Vagina (tissue), 2 donors: ENCODE measurements around the gene PDGFC. TPM values are rescaled to one million over a fixed set of nuclear protein-coding genes. Genes with fewer than 3 reads are reported as not detected.

Experiments used
- DNase-seq, 2 donors: peaks; one replicate each; pipeline ENCODE4 v3.0.0-alpha.2; 2017; ENCODE audit errors: extremely low spot score in 2 of 2
- H3K27ac ChIP-seq: fragments of 200-600 bp; sonication (generic); one replicate; pipeline ENCODE4 v1.5.1; 2019
- H3K27me3 ChIP-seq: fragments of 200-600 bp; sonication (generic); one replicate; pipeline ENCODE4 v1.5.1; 2019
- H3K36me3 ChIP-seq, 2 donors: fragments of 200-600 bp; sonication (generic); one replicate each; pipeline ENCODE4 v1.5.1; 2017 to 2019
- H3K4me1 ChIP-seq: fragments of 200-600 bp; sonication (generic); one replicate; pipeline ENCODE4 v1.5.1; 2019
- H3K4me3 ChIP-seq, 2 donors: fragments of 200-600 bp; sonication (generic); 1 replicate in 1 of 2; 2 replicates in 1 of 2; pipeline ENCODE4 v1.5.1; 2016 to 2019
- H3K9me3 ChIP-seq: fragments of 200-600 bp; sonication (generic); one replicate; pipeline ENCODE4 v1.5.1; 2019
- CTCF ChIP-seq, 3 experiments: fragments of 450-650 bp in 2 of 3; fragments of 200-600 bp in 1 of 3; sonication (generic) in 1 of 3; IDR thresholded peaks; one replicate each; pipeline ENCODE4 v1.5.1; 2017 to 2019; ENCODE audit warnings: antibody characterized with exemption in 3 of 3, mild to moderate bottlenecking in 2 of 3, moderate library complexity in 2 of 3
- POLR2A ChIP-seq, 2 donors: fragments of 450-650 bp; IDR thresholded peaks; one replicate each; pipeline ENCODE4 v1.6.1; 2017; ENCODE audit warnings: antibody characterized with exemption in 2 of 2, mild to moderate bottlenecking in 2 of 2, moderate library complexity in 2 of 2
- POLR2AphosphoS5 ChIP-seq, 2 donors: sonication (generic); formaldehyde crosslinking; IDR thresholded peaks; one replicate each; pipeline ENCODE4 v1.9.0; 2017; ENCODE audit warnings: antibody characterized with exemption in 2 of 2, mild to moderate bottlenecking in 2 of 2, low read depth in 1 of 2; ENCODE audit not compliant: insufficient read depth in 1 of 2
- intact Hi-C: fragments of 100-400 bp; cut with DNase I; formaldehyde crosslinking; loops from one replicate; pipeline ENCODE4 v1.15.1; 2023
- total RNA-seq: library from RNA; depleted of rRNA; stranded (reverse); fragments of >200 nt; gene quantifications from one replicate; pipeline ENCODE4 v1.2.3, GENCODE V29; 2016

PDGFC gene
- total RNA-seq, 1 donor from 2014 or later = 19.4 TPM

DNA sequence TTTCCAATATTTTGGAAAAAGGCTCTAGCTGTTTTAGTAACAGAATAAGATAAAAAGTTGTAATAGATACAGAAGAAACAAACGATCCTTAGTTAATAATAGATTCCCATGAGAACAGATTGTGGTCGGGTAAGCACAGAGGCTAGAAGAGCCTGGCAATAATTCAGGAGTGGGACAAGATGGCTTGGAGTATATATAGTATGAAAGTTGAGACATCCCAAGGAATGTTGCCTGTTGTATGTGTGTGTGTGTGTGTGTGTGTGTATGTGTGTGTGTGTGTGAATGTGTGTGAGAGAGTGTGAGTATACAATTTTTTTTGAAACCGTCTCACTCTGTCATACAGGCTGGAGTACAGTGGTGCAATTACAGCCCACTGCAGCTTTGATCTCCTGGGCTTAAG lies 150.7 kb downstream of the PDGFC start:
- no peaks in the 10 kb centered on the region for H3K9me3 ChIP-seq
- H3K27ac ChIP-seq = no peak overlapping the region
- DNase-seq = no peak
- TF ChIP-seq POLR2AphosphoS5 (IDR thresholded peaks at IDR 0.05; ENCODE audit: insufficient read depth in 1 of 2, low read depth in 1 of 2) (no peak), CTCF (IDR thresholded peaks at IDR 0.05) (no peak), POLR2A (IDR thresholded peaks at IDR 0.05) (no peak)
- intact Hi-C loops = no loop called here
- H3K4me3 ChIP-seq = no peak overlapping the region
- no peaks in the 10 kb centered on the region for H3K27me3 ChIP-seq
- no peaks in the 10 kb centered on the region for H3K36me3 ChIP-seq
- H3K4me1 ChIP-seq = no peaks in the 10 kb centered on the region

- Histone ChIP-seq H3K4me3 (no peak overlapping the region), H3K4me1 (no peaks in the 10 kb centered on the region), H3K9me3 (no peaks in the 10 kb centered on the region), H3K27me3 (no peaks in the 10 kb centered on the region), H3K36me3 (no peaks in the 10 kb centered on the region), H3K27ac (no peak overlapping the region)
- TF ChIP-seq CTCF (IDR thresholded peaks at IDR 0.05) = no peak
- TF ChIP-seq POLR2AphosphoS5 (IDR thresholded peaks at IDR 0.05; ENCODE audit: insufficient read depth in 1 of 2, low read depth in 1 of 2) = no peak
- TF ChIP-seq POLR2A (IDR thresholded peaks at IDR 0.05) = no peak
- intact Hi-C loops = no loop called here
- DNase-seq = no peak
Observed at GRCh38 chr4:156816360-156816755, 155.2 kb downstream of the PDGFC start.

GRCh38 chr4:156815717-156816359 lies 155.8 kb downstream of the PDGFC start:
- Histone ChIP-seq H3K27ac (no peak overlapping the region), H3K27me3 (no peaks in the 10 kb centered on the region), H3K36me3 (no peaks in the 10 kb centered on the region), H3K9me3 (no peaks in the 10 kb centered on the region), H3K4me1 (no peaks in the 10 kb centered on the region), H3K4me3 (no peak overlapping the region)
- no peak for TF ChIP-seq CTCF (IDR thresholded peaks at IDR 0.05)
- TF ChIP-seq POLR2A (IDR thresholded peaks at IDR 0.05) = no peak
- TF ChIP-seq POLR2AphosphoS5 (IDR thresholded peaks at IDR 0.05; ENCODE audit: insufficient read depth in 1 of 2, low read depth in 1 of 2) = no peak
- DNase-seq = no peak
- intact Hi-C loops = no loop called here

- TF ChIP-seq POLR2AphosphoS5 (IDR thresholded peaks at IDR 0.05; ENCODE audit: insufficient read depth in 1 of 2, low read depth in 1 of 2) (no peak), POLR2A (IDR thresholded peaks at IDR 0.05) (no peak), CTCF (IDR thresholded peaks at IDR 0.05) (no peak)
- no peaks in the 10 kb centered on the region for H3K4me1 ChIP-seq
- no peak overlapping the region for H3K27ac ChIP-seq
- no peak for DNase-seq
- H3K4me3 ChIP-seq = no peak overlapping the region
- intact Hi-C loops = no loop called here
- H3K9me3 ChIP-seq = no peaks in the 10 kb centered on the region
- no peaks in the 10 kb centered on the region for H3K27me3 ChIP-seq
- no peaks in the 10 kb centered on the region for H3K36me3 ChIP-seq
Observed at GRCh38 chr4:156811963-156812362, 159.6 kb downstream of the PDGFC start.

DNA sequence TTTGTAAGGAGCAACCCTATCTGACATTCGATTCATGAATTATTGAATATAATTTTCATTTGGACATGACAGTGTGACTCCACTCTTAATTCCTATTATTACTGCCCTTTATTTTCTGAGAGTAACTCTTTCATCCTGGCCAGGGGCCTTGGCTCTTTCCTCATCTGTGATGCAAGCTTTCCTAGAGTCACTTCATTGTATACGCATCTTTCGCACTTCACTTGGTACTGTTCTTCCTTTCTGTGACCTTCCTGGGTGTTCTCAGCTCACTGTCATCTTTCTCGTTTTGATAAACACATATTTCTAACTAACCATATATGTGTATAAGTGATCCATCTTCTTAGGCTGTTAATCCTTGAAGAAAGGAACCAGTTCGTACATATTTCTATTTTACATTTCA lies 160.3 kb downstream of the PDGFC start:
- intact Hi-C loops = no loop called here
- TF ChIP-seq CTCF (IDR thresholded peaks at IDR 0.05) (no peak), POLR2AphosphoS5 (IDR thresholded peaks at IDR 0.05; ENCODE audit: insufficient read depth in 1 of 2, low read depth in 1 of 2) (no peak), POLR2A (IDR thresholded peaks at IDR 0.05) (no peak)
- Histone ChIP-seq H3K9me3 (no peaks in the 10 kb centered on the region), H3K27ac (no peak overlapping the region), H3K36me3 (no peaks in the 10 kb centered on the region), H3K4me1 (no peaks in the 10 kb centered on the region), H3K27me3 (no peaks in the 10 kb centered on the region), H3K4me3 (no peak overlapping the region)
- no peak for DNase-seq
